Kidney capillary endothelial cell (primary cell): Measurements from ENCODE around the gene PLA2G3.
"Not testable (repeated sequence)": the region's sequence is repeated elsewhere in the genome, so short reads cannot be mapped to it uniquely, and the experiment has no call there.

Source experiments
- DNase-seq: peaks from one replicate; pipeline ENCODE4 v3.0.0-alpha.2; 2018; ENCODE audit warnings: low spot score

Gene PLA2G3

GRCh38 chr22:31122532-31123291, 17.6 kb downstream of the PLA2G3 start, which contains the start of gene INPP5J:
Gene INPP5J, plus strand, starts transcription at chr22:31122966. Its CDS starts 49 bp downstream, at chr22:31123015.
- no peak for DNase-seq

- DNase-seq: no peak
Measured at GRCh38 chr22:31122196-31122531, 18.1 kb downstream of the PLA2G3 start.

GRCh38 chr22:31121403-31121802, 18.9 kb downstream of the PLA2G3 start:
- no peak for DNase-seq

- DNase-seq: no peak
Measured at GRCh38 chr22:31120642-31121041, 19.7 kb downstream of the PLA2G3 start.

GRCh38 chr22:31120230-31120629, 20.1 kb downstream of the PLA2G3 start:
- DNase-seq: no peak

GRCh38 chr22:31119026-31119717, 21.1 kb downstream of the PLA2G3 start:
- DNase-seq: no peak

GRCh38 chr22:31118046-31118820, 22.1 kb downstream of the PLA2G3 start:
- DNase-seq: no peak

- DNase-seq: not testable (repeated sequence)
Measured at GRCh38 chr22:31112547-31113091, 27.7 kb downstream of the PLA2G3 start.

- DNase-seq: no peak
Measured at GRCh38 chr22:31107894-31108218, 32.5 kb downstream of the PLA2G3 start.

GRCh38 chr22:31107178-31107893, 33.0 kb downstream of the PLA2G3 start, which contains the start of gene SELENOM:
Gene SELENOM, minus strand, starts transcription at chr22:31107568. Its CDS starts 63 bp downstream, at chr22:31107505.
- DNase-seq: peak; percentile 97

GRCh38 chr22:31106731-31107177, 33.6 kb downstream of the PLA2G3 start:
- no peak for DNase-seq

GRCh38 chr22:31106001-31106571, 34.2 kb downstream of the PLA2G3 start:
- no peak for DNase-seq

- no peak for DNase-seq
Measured at GRCh38 chr22:31105282-31105929, 34.9 kb downstream of the PLA2G3 start.

- no peak for DNase-seq
Measured at GRCh38 chr22:31104869-31105268, 35.4 kb downstream of the PLA2G3 start.

- DNase-seq: no peak
Measured at GRCh38 chr22:31103899-31104694, 36.2 kb downstream of the PLA2G3 start.

- no peak for DNase-seq
Measured at GRCh38 chr22:31103111-31103510, 37.2 kb downstream of the PLA2G3 start.

DNA sequence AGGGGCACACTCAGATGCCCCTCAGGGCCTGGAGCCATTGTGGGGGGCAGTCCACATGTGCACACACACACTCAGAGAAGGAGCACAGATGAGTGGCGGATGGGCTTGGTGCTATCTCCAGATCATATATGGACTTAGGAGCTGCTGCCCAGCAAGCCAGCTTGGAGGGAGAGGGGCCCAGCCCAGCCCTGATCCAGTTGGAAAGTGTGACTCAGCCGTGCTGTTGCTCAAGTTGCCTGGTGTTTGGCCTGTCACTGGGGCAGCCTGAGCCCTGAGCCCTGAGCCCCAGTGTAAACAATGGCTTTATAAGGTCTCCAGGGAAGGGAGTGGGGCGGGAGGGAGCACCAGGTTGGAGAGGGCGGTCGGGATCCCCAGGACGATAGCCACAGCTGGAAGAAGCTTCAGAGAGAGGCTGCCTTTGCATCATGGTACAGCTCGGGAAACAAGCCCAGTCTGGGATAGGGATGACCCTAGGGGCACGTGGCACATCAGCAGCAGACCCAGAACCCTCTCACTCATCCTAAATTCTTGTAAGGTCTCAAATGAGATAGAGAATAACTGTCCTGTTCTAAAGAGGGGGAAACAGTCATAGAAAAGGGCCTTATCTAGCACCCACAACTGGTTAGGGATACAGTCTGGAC, 37.7 kb downstream of the PLA2G3 start:
- no peak for DNase-seq

- no peak for DNase-seq
Measured at GRCh38 chr22:31100762-31101525, 39.4 kb downstream of the PLA2G3 start.
